AG08395 (cell line): ENCODE data around the gene GUCY2D.
"Not testable (repeated sequence)": the region's sequence is repeated elsewhere in the genome, so short reads cannot be mapped to it uniquely, and the experiment has no call there.

ENCODE experiments used
- DNase-seq: peaks from one replicate; pipeline ENCODE4 v3.0.0; 2012; ENCODE audit warnings: mixed read lengths, low spot score

GUCY2D gene

GRCh38 chr17:8001976-8002720 lies at the start of gene GUCY2D:
Gene GUCY2D (plus strand): TSS chr17:8002615. CDS start chr17:8003048, 433 bp downstream.
- no peak for DNase-seq

- DNase-seq, result not testable (repeated sequence)
Observed at GRCh38 chr17:7953266-7953665, 49.1 kb upstream of the GUCY2D start.

- peak; percentile 33 for DNase-seq
Observed at GRCh38 chr17:7955414-7956227, 46.8 kb upstream of the GUCY2D start.

GRCh38 chr17:7956228-7956965 lies 46.0 kb upstream of the GUCY2D start:
- DNase-seq, result peak; percentile 30

DNA sequence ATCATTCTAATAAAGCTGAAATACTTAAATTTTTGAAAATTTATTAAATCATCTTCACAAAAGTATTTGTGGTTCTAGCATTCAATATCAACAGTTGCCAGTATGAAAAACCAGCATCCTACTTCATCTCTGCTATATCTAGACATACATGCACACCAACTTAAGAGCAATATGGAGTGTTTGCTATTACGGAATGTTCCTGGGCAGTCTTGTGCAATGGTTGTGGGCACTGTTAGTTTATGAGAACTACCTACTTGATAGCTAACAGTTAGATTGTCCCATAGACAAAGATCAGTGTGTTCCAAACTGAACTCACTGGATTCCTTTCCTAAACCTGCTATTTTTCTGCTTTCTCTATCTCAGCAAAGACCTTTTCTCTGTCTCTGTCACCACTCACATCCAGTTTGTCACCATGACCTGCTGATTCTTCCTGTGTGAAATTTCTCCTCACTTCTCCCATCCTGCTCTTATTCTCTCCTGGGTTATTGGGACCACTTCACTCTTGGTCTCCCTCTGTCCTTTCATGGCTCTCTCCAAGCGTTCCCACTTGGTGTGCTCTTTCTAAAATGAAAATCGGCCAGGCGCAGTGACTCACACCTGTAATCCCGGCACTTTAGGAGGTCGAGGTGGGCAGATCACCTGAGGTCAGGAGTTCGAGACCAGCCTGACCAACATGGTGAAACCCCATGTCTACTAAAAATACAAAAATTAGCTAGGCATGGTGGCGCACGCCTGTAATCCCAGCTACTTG lies 42.7 kb upstream of the GUCY2D start:
- DNase-seq, result no peak

- DNase-seq, result no peak
Observed at GRCh38 chr17:7961421-7961820, 41.0 kb upstream of the GUCY2D start.

DNA sequence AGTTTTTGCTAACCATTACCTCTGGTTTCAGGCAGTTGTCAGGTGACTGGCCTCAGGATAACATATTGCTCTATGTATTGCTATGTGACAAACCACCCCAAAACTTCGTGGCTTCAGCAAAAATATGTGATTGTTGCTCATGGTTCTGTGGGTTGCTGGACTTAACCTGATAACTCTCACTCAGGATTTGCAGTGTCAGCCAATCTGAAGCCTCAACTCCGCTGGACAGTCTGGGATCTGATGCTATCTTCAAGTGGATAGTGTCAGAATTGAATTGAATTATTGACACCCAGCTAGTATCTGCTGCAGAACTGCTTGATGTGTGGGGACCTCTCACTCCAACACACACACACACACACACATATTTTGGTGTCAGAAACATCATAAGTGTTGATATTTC lies 34.7 kb upstream of the GUCY2D start:
- no peak for DNase-seq

- DNase-seq, result no peak
Observed at GRCh38 chr17:7969433-7969832, 33.0 kb upstream of the GUCY2D start.

DNA sequence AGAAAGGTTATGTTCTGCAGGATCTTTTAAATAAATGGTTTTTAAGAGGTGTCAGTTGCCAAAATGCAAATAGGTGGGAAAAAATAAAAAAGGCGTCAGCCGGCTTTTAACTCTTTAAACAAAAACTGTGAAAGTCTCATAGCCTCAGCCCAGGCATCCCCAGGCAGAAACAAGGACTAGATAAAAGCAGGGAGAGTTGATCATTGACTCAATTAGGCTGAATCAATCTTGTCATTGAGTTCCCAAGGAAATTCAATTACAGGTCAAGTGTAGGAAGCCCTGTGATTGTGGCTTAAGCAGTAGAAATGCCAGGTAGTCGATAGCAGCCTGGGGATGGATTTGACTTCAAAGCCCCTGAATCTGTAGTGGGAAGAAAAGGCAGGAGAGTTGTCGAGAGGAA lies 30.8 kb upstream of the GUCY2D start:
- no peak for DNase-seq

- no peak for DNase-seq
Observed at GRCh38 chr17:7972131-7972785, 30.2 kb upstream of the GUCY2D start.

DNA sequence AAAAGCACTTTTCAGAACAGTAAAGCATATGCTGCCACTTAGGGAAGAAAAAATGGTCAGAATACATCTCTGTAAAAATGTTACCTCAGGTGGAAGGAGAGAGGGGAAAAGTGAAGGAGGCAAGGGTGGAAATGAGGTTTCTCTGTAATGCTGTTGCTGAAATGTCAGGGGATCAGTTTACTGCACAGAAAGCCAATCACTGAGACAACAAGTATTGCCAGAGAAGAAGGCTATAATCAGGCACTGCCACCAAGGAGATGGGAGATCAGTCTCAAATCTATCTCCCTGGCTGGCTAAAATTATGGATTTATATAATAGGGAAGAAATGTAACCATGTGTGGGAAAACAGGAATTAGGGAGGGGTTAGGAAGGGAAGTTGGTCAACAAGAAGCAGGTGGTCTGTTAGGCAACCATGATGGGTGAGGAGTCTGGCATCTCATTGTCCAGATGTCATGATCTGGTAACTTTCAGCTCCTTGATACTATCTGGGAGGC lies 27.7 kb upstream of the GUCY2D start:
- DNase-seq, result no peak

- DNase-seq, result no peak
Observed at GRCh38 chr17:7977039-7977438, 25.4 kb upstream of the GUCY2D start.

DNA sequence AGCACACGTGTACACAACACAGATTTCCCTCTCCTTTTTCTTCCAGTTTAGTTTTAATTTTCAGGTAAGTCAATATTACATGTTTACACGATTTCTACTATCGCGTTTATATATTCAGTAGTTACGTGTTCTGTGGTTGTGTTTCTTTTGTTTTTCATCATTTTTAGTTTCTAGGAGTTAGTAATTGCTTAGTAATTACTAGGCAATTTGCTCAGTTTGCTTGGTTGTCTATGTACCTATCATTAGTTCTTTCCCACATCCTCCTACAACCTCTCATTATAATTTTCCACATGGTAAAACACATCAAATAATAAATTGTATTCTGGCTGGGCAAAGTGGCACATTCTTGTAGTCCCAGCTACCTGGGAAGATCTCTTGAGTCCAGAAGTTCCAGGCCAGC lies 24.6 kb upstream of the GUCY2D start:
- DNase-seq, result no peak

- DNase-seq, result peak; percentile 59
Observed at GRCh38 chr17:7982173-7982572, 20.2 kb upstream of the GUCY2D start.

DNA sequence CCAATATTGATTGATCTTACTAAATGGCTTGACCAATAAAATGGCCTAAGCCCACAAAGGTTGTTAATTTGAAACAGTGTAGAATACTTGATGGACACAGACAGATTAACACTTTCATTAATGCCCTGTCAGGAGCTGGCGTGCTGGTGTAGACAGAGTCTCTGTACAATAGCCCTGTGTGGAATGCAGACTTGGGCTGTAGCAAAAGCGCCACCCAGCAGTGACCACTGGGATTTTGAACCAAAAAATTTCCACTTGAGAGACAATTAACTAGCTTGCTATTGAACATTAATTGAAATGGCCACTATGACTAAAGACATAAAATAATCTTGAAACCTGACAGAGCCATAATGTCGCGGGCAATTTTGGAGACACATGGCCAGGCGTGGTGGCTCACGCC lies 19.7 kb upstream of the GUCY2D start:
- DNase-seq, result no peak

- DNase-seq, result no peak
Observed at GRCh38 chr17:7984904-7985303, 17.5 kb upstream of the GUCY2D start.

GRCh38 chr17:7987112-7987893 lies 15.1 kb upstream of the GUCY2D start:
- DNase-seq, result no peak

- peak; percentile 75 for DNase-seq
Observed at GRCh38 chr17:7988750-7989178, 13.7 kb upstream of the GUCY2D start.

GRCh38 chr17:7989781-7990655 lies 12.4 kb upstream of the GUCY2D start:
- peak; percentile 77 for DNase-seq
